ENCODE measurements around the gene ELMOD3.
"Not testable (repeated sequence)": the region's sequence is repeated elsewhere in the genome, so short reads cannot be mapped to it uniquely, and the experiment has no call there.

Gene ELMOD3

DNA sequence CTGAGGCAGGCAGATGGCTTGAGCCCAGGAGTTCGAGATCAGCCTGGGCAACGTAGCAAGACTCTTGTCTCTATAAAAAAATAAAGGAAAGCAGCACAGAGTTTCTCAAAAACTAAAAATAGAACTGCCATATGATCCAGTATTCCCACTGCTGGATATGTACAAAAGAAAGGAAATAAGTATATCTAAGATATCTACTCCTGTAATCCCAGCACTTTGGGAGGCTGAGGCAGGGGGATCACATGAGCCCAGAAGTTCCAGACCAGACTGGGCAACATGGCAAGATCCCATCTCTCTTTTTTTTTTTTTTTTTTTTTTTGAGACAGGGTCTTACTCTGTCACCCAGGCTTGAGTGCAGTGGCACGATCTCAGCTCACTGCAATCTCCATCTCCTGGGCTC, 24.9 kb upstream of the ELMOD3 start:
- not testable (repeated sequence) for DNase-seq

- no peak for DNase-seq
Measured at GRCh38 chr2:85330839-85331636, 23.5 kb upstream of the ELMOD3 start.

GRCh38 chr2:85333877-85334276, 20.7 kb upstream of the ELMOD3 start:
- not testable (repeated sequence) for DNase-seq

DNA sequence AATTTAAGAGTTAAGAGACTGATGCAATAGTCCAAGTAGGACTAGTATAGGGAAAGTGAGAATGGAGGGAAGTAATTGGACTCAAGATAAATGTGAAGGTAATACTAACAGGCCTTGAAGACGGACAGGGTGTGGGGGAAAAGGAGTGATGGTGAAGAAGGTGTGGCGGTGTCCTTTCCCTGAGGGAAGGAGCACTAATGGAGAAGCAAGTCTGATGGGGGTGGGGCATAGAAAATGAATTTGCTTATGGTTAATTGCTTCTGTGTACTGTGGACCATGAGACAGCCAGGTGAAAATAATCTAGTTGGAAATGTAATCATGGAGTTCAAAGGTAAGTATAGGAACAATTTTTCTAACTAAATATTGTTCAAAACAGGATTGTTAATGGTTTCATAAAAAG, 19.6 kb upstream of the ELMOD3 start:
- DNase-seq = no peak

- DNase-seq = no peak
Measured at GRCh38 chr2:85340034-85340892, 14.3 kb upstream of the ELMOD3 start.

GRCh38 chr2:85341269-85342029, 13.1 kb upstream of the ELMOD3 start:
- DNase-seq = no peak

GRCh38 chr2:85342156-85342555, 12.4 kb upstream of the ELMOD3 start:
- DNase-seq = no peak

- not testable (repeated sequence) for DNase-seq
Measured at GRCh38 chr2:85343207-85343895, 11.2 kb upstream of the ELMOD3 start.

GRCh38 chr2:85344356-85344954, 10.1 kb upstream of the ELMOD3 start:
- DNase-seq = no peak

DNA sequence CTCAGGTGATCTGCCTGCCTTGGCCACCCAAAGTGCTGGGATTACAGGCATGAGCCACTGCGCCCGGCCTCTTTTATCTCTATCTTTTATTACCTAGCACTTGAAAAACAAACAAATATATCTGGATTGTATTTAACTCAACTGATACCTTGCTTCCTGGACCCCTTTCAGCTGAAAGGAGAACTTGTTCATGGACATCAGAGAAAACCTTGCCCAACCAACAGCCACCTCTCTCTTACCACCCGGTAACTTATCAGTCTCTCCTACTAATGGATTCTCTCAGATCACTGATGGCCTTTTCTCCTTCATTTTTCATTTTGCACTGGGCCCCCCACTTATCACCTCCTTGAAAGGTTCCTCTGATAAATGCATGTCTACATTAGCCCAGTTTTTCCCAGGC, 7.0 kb upstream of the ELMOD3 start:
- DNase-seq = no peak

- no peak for DNase-seq
Measured at GRCh38 chr2:85353876-85354285, 688 bp upstream of the ELMOD3 start.

GRCh38 chr2:85355073-85355410, 473 bp downstream of the ELMOD3 start:
- DNase-seq = no peak

DNA sequence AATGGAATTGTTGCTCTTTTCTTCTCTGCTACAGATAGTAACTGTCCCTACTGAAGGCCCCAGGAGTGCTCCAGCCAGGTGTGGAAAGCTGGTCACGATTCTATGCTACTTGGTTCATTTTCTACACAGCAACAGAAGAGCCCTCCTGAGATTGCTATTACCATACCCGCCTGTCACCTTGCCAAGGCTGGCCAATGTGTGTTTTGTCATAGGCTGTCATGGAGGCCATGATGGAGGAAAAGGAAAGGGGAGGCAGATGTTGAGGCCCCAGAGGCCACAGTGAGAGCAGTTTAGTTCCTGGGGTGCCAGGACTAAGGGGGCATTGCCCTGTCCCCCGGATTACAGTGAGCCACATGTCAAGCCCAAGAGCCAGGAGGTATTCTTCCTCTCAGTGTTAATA, 952 bp downstream of the ELMOD3 start:
- DNase-seq = no peak

DNA sequence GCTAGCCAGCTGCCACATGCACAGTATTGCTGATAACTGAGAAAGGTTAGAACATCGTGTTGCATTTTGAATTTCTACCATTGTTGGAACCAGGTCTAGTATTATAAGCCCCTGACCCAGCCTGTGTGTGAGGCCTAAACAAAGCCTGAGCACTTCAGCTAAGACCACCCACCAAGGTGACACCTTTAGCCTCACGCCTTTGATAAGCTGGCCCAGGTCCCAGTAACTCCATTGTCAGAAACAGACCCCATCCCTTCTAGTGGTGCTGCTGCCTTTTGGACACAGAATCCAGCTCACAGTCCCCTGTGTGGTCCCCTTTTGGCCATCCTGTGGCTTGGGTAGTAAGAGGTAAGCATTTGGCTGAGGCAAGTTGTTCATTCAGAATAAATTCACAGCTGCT, 1.6 kb downstream of the ELMOD3 start:
- no peak for DNase-seq

GRCh38 chr2:85357736-85358135, 3.2 kb downstream of the ELMOD3 start:
- DNase-seq = no peak

GRCh38 chr2:85362653-85363387, 8.3 kb downstream of the ELMOD3 start:
- not testable (repeated sequence) for DNase-seq

DNA sequence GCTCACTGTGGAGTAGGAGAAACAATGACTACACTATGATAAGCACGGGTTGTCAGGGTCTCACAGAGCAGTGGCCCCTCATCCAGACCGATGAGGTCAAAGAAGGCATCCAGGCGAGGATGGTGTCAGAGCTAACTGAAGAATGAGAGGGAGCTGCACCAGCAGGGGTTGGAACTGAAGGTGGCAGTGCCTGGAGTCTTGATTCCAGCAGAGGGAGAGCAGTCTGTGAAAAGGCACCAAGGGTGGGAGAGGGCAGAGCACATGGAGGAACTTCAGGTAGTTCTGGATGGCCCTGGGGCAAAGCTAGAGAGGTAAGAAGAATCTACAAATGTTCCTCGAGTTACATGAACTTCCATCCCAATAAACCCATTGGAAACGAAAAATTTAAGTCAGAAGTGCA, 12.6 kb downstream of the ELMOD3 start:
- DNase-seq = no peak

DNA sequence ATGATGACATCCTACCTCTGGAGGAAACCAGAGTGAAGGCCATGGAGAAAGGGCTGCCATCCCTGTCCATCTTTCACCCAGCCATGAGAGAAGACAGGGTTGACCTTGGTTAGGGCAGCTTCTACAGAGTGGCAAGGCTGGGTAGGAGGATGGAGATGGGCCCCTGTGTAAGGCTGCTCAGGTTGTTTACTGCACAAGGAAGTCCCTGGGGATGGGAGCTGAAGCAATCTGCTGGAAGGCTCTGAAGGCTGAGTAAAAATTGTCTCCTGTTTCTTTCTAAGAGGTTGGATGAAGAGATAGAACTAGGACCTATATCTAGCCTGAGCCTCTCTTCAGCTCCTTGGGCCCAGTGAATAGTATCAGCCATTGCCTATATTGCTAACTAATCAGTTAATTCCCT, 14.4 kb downstream of the ELMOD3 start:
- no peak for DNase-seq

GRCh38 chr2:85369500-85369899, 14.9 kb downstream of the ELMOD3 start:
- DNase-seq = no peak

DNA sequence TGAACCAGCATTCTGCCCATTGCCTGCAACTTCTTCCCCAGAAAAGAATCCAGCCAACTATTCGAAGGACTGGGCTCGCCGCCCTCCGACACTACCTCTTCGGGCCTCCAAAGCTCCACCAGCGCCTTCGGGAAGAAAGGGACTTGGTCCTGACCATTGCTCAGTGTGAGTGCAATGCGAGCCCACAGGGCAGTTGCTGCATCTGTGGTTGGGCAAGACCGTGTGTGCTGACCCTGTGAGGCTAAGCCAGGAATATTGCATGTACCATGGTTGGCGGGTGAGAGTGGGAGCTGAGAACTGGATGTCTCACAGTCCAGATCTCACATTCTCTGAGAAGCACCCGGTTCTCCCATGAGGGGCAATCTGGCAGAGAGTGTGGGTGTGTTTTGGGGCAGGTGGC, 16.5 kb downstream of the ELMOD3 start:
- DNase-seq = no peak

GRCh38 chr2:85376291-85377065, 21.9 kb downstream of the ELMOD3 start:
- no peak for DNase-seq

Measured in GDM1 (cell line).